ENCODE measurements around the gene NTSR2.

Gene NTSR2

DNA sequence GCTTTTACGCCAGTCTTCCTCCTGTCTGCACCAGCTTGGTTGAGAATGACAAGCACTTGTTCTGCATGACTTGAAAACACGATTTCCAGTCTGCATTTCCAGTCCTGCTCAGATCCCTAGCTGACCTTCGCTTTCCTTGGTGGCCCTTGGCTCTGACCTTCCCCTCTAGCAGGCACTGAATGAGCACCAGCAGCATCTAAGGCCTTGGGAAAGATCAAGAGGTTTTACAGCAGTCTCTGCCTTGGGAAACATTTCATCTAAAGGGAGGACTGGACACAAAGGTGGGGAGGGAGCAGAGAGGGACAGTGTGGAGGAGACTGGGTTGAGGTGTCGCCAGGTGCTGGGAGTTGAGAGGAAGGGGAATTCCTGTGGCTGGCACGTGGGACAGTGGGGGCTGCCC lies 30.5 kb downstream of the NTSR2 start:
- Histone ChIP-seq H3K9ac (ENCODE audit: low read length) (no peak overlapping the region), H3F3A (ENCODE audit: insufficient read depth, low read length) (no peaks in the 10 kb centered on the region), H3K4me3 (ENCODE audit: low read length) (no peak overlapping the region), H3K79me2 (ENCODE audit: low read length) (no peaks in the 10 kb centered on the region), H3K9me3 (replicated peaks; ENCODE audit: insufficient read depth, low read length) (no peaks in the 10 kb centered on the region), H3K36me3 (replicated peaks; ENCODE audit: insufficient read depth, low read length) (no peaks in the 10 kb centered on the region), H3K27me3 (replicated peaks; ENCODE audit: insufficient read depth, low read length) (no peaks in the 10 kb centered on the region), H3K9me2 (replicated peaks; ENCODE audit: insufficient read depth, low read length) (no peaks in the 10 kb centered on the region), H3K4me1 (ENCODE audit: low read length) (no peaks in the 10 kb centered on the region), H4K20me1 (ENCODE audit: insufficient read depth, low read length) (no peaks in the 10 kb centered on the region), H3K4me2 (ENCODE audit: low read depth, low read length) (no peak overlapping the region), H3K27ac (ENCODE audit: low read length) (no peak overlapping the region), H2AFZ (ENCODE audit: low read length) (no peak overlapping the region)
- TF ChIP-seq, protein P1, sequence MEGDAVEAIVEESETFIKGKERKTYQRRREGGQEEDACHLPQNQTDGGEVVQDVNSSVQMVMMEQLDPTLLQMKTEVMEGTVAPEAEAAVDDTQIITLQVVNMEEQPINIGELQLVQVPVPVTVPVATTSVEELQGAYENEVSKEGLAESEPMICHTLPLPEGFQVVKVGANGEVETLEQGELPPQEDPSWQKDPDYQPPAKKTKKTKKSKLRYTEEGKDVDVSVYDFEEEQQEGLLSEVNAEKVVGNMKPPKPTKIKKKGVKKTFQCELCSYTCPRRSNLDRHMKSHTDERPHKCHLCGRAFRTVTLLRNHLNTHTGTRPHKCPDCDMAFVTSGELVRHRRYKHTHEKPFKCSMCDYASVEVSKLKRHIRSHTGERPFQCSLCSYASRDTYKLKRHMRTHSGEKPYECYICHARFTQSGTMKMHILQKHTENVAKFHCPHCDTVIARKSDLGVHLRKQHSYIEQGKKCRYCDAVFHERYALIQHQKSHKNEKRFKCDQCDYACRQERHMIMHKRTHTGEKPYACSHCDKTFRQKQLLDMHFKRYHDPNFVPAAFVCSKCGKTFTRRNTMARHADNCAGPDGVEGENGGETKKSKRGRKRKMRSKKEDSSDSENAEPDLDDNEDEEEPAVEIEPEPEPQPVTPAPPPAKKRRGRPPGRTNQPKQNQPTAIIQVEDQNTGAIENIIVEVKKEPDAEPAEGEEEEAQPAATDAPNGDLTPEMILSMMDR (IDR thresholded peaks at IDR 0.05; ENCODE audit: low read length) = no peak
- TF ChIP-seq EZH2 (optimal IDR thresholded peaks at IDR 0.05; ENCODE audit: low read depth, low read length) (no peak), EZH2phosphoT487 (IDR thresholded peaks at IDR 0.05; ENCODE audit: low read length) (no peak)
- no peak for DNase-seq

DNA sequence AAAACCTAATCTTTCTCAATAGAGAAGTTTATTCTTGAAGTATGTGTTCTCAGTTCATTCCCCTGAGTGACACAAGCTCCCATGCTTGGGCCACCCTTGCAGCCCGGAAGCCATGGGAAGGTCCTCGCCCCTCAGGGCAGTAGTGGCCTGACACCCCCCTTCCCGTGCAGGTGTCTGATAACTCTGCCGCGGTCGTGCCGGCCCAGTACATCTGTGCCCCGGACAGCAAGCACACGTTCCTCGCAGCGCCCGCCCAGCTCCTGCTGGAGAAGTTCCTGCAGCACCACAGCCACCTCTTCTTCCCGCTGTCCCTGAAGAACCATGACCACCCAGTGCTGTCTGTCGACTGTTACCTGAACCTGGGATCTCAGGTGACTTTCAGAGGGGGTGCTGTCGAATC lies 32.4 kb downstream of the NTSR2 start:
- Histone ChIP-seq H3F3A (ENCODE audit: insufficient read depth, low read length) (no peaks in the 10 kb centered on the region), H3K4me1 (ENCODE audit: low read length) (no peaks in the 10 kb centered on the region), H3K4me2 (ENCODE audit: low read depth, low read length) (no peak overlapping the region), H3K36me3 (replicated peaks; ENCODE audit: insufficient read depth, low read length) (no peaks in the 10 kb centered on the region), H4K20me1 (ENCODE audit: insufficient read depth, low read length) (no peaks in the 10 kb centered on the region), H3K27ac (ENCODE audit: low read length) (no peak overlapping the region), H3K4me3 (ENCODE audit: low read length) (no peak overlapping the region), H3K9me3 (replicated peaks; ENCODE audit: insufficient read depth, low read length) (no peaks in the 10 kb centered on the region), H3K79me2 (ENCODE audit: low read length) (no peaks in the 10 kb centered on the region), H3K9me2 (replicated peaks; ENCODE audit: insufficient read depth, low read length) (no peaks in the 10 kb centered on the region), H3K27me3 (replicated peaks; ENCODE audit: insufficient read depth, low read length) (no peaks in the 10 kb centered on the region), H3K9ac (ENCODE audit: low read length) (no peak overlapping the region), H2AFZ (ENCODE audit: low read length) (no peak overlapping the region)
- TF ChIP-seq EZH2phosphoT487 (IDR thresholded peaks at IDR 0.05; ENCODE audit: low read length) (no peak), EZH2 (optimal IDR thresholded peaks at IDR 0.05; ENCODE audit: low read depth, low read length) (no peak)
- TF ChIP-seq, protein P1 (IDR thresholded peaks at IDR 0.05; ENCODE audit: low read length) = no peak
- no peak for DNase-seq

DNA sequence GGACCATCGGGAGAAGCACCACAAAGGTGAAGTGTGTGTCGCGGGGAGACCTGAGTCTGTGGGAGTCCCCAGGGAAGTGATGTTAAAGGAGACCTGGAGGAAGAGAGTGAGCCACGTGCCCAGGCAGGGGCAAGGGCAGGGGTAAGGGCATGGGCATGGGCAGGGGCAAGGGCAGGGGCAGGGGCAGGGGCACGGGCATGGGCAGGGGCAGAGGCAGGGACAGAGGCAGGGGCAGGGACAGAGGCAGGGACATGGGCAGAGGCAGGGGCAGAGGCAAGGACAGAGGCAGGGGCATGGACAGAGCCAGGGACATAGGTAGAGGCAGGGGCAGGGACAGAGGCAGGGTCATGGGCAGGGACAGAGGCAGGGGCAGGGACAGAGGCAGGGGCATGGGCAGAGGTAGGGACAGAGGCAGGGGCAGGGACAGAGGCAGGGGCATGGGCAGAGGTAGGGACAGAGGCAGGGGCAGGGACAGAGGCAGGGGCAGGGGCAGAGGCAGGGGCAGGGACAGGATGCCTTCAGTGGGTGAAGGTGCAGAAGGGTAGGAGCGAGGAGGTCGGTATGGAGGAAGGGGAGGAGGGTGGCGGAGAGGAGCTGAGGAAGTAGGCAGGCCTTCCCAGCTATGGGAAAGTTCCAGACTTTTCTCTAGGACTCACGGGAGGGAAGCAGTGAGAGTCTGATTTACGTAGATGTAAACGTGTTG lies 33.3 kb downstream of the NTSR2 start:
- Histone ChIP-seq H3K4me3 (ENCODE audit: low read length) (no peak overlapping the region), H3K36me3 (replicated peaks; ENCODE audit: insufficient read depth, low read length) (no peaks in the 10 kb centered on the region), H3K79me2 (ENCODE audit: low read length) (no peaks in the 10 kb centered on the region), H3K4me2 (ENCODE audit: low read depth, low read length) (no peak overlapping the region), H2AFZ (ENCODE audit: low read length) (no peak overlapping the region), H3K9ac (ENCODE audit: low read length) (no peak overlapping the region), H3K9me3 (replicated peaks; ENCODE audit: insufficient read depth, low read length) (no peaks in the 10 kb centered on the region), H3K9me2 (replicated peaks; ENCODE audit: insufficient read depth, low read length) (no peaks in the 10 kb centered on the region), H4K20me1 (ENCODE audit: insufficient read depth, low read length) (no peaks in the 10 kb centered on the region), H3F3A (ENCODE audit: insufficient read depth, low read length) (no peaks in the 10 kb centered on the region), H3K27ac (ENCODE audit: low read length) (no peak overlapping the region), H3K4me1 (ENCODE audit: low read length) (no peaks in the 10 kb centered on the region), H3K27me3 (replicated peaks; ENCODE audit: insufficient read depth, low read length) (no peaks in the 10 kb centered on the region)
- DNase-seq = no peak
- TF ChIP-seq EZH2 (optimal IDR thresholded peaks at IDR 0.05; ENCODE audit: low read depth, low read length) (no peak), EZH2phosphoT487 (IDR thresholded peaks at IDR 0.05; ENCODE audit: low read length) (no peak)
- TF ChIP-seq, protein P1 (IDR thresholded peaks at IDR 0.05; ENCODE audit: low read length) = no peak

All from MM.1S (cell line).